Ovary (tissue), 9 donors: ENCODE measurements around the gene GPATCH1. TPM values are rescaled to one million over a fixed set of nuclear protein-coding genes. Genes with fewer than 3 reads are reported as not detected.
"Not testable (repeated sequence)": the region's sequence is repeated elsewhere in the genome, so short reads cannot be mapped to it uniquely, and the experiment has no call there.

Experiments used
- DNase-seq, 5 donors: peaks; one replicate each; pipeline ENCODE4 v3.0.0-alpha.2; 2019 to 2020
- H3K27ac ChIP-seq, 2 donors: fragments of 200-600 bp; one replicate each; pipeline versions ENCODE4 v1.5.1 to v1.8.0; 2019 to 2022
- H3K27me3 ChIP-seq: fragments of 200-600 bp; one replicate; pipeline ENCODE4 v1.8.0; 2022
- H3K36me3 ChIP-seq: fragments of 200-600 bp; sonication (generic); one replicate; pipeline ENCODE4 v1.5.1; 2019
- H3K4me1 ChIP-seq: one replicate; pipeline ENCODE4 v1.8.1; 2013; ENCODE audit warnings: mild to moderate bottlenecking, moderate library complexity; ENCODE audit not compliant: insufficient read depth
- H3K4me3 ChIP-seq: fragments of 200-600 bp; sonication (generic); one replicate; pipeline ENCODE4 v1.5.1; 2017
- H3K9me3 ChIP-seq, 2 donors: fragments of 200-600 bp in 1 of 2; sonication (generic) in 1 of 2; one replicate each; pipeline versions ENCODE4 v1.5.1 to v1.8.1; 2013 to 2019; ENCODE audit warnings: mild to moderate bottlenecking in 1 of 2, moderate library complexity in 1 of 2
- CTCF ChIP-seq, 3 donors: fragments of 450-650 bp in 2 of 3; fragments of 200-600 bp in 1 of 3; IDR thresholded peaks; one replicate each; pipeline versions ENCODE4 v1.5.1 to v1.8.0; 2016 to 2022; ENCODE audit warnings: antibody characterized with exemption in 3 of 3, mild to moderate bottlenecking in 1 of 3
- EP300 ChIP-seq: sonication (generic); formaldehyde crosslinking; IDR thresholded peaks from one replicate; pipeline ENCODE4 v1.6.1; 2017; ENCODE audit warnings: antibody characterized with exemption
- POLR2A ChIP-seq: fragments of 450-650 bp; IDR thresholded peaks from one replicate; pipeline ENCODE4 v1.6.1; 2017; ENCODE audit warnings: antibody characterized with exemption, mild to moderate bottlenecking, moderate library complexity
- WGBS, 3 donors: extraction: QIAGEN DNeasy Blood & Tissue Kit in 1 of 3; methylation state at CpG; one replicate each; pipeline versions ENCODE4 v1.1.5 to v1.1.7; 2013 to 2017; 5-methylcytosine and 5-hydroxymethylcytosine counted together
- intact Hi-C, 4 donors: fragments of 100-400 bp; cut with DNase I; formaldehyde crosslinking; loops; one replicate each; pipeline versions ENCODE4 v1.11.0 to v1.15.1; 2022 to 2023
- polyA plus RNA-seq, 2 donors: library from polyadenylated mRNA; stranded (reverse); fragments of 200-250 nt in 1 of 2; fragments of 350-450 nt in 1 of 2; fragmentation: Illumina TruSeq in 1 of 2; extraction: RNeasy Lipid Tissue Mini Kit (QIAGEN cat#74804) in 1 of 2; gene quantifications; one replicate each; pipeline ENCODE4 v1.2.3, GENCODE V29; 2013 to 2014
- total RNA-seq, 7 donors: library from RNA; depleted of rRNA in 2 of 7; stranded (reverse); fragments of >200 nt in 2 of 7; fragmentation: NEBNext Ultra II Directional in 3 of 7; extraction: Animal tissue kit (Norgen Biotek cat#: 25700) in 3 of 7; gene quantifications; one replicate each; pipeline versions ENCODE4 v1.1.0 to v1.2.4, GENCODE V29; 2016 to 2023
- donor health status: DM: no; HTN: no; CAD: no; lungs with moderate emphysema.
- donor health status: DM: no; HTN: no; CAD: no.
- donor health status: Bipolar disorder and iron deficiency.
- donor health status: DM: yes; HTN: yes; CAD: no.
- donor health status: DM: no; HTN: no; CAD: no.
- donor health status: DM: yes; HTN: yes; CAD: no.

The GPATCH1 gene
- total and polyA plus RNA-seq, 9 donors, result 4.4 to 11.5 (median 10.5) TPM

- WGBS, 3 donors, result 60 to 83% (median 77%) methylated on average over 3 to 4 of the region's 4 CpGs
- TF ChIP-seq EP300, result no peak
- TF ChIP-seq POLR2A, result no peak
- no peak for TF ChIP-seq CTCF (IDR thresholded peaks at IDR 0.05)
- H3K4me1 ChIP-seq, result no peaks in the 10 kb centered on the region
- H3K36me3 ChIP-seq, result no peaks in the 10 kb centered on the region
- no peak for DNase-seq
- intact Hi-C loops, result no loop called here
- H3K4me3 ChIP-seq, result no peak overlapping the region
- H3K27me3 ChIP-seq, result no peaks in the 10 kb centered on the region
- no peak overlapping the region for H3K27ac ChIP-seq
- H3K9me3 ChIP-seq, result no peaks in the 10 kb centered on the region
These were observed 80.2 kb downstream of the GPATCH1 start for GRCh38 chr19:33161201-33161600.

GRCh38 chr19:33163481-33163880 lies 82.5 kb downstream of the GPATCH1 start:
- TF ChIP-seq CTCF (IDR thresholded peaks at IDR 0.05) (no peak), POLR2A (no peak), EP300 (no peak)
- no peak overlapping the region for H3K27ac ChIP-seq
- intact Hi-C loops, result no loop called here
- no peaks in the 10 kb centered on the region for H3K27me3 ChIP-seq
- no peak for DNase-seq
- H3K4me3 ChIP-seq, result no peak overlapping the region
- H3K9me3 ChIP-seq, result no peaks in the 10 kb centered on the region
- WGBS, 3 donors, result 82 to 90% (median 88%) methylated on average over 6 of the region's 6 CpGs
- no peaks in the 10 kb centered on the region for H3K4me1 ChIP-seq
- H3K36me3 ChIP-seq, result no peaks in the 10 kb centered on the region

- intact Hi-C loops, H3K4me1 ChIP-seq, H3K36me3 ChIP-seq, H3K27me3 ChIP-seq, H3K27ac ChIP-seq, H3K4me3 ChIP-seq, DNase-seq, H3K9me3 ChIP-seq: not testable (repeated sequence)
- 54 to 60% (median 55%) methylated on average over 6 of the region's 6 CpGs for WGBS, 3 donors
These were observed 85.1 kb downstream of the GPATCH1 start for GRCh38 chr19:33166037-33166436.

GRCh38 chr19:33167438-33167837 lies 86.5 kb downstream of the GPATCH1 start:
- DNase-seq, result no peak
- no peak overlapping the region for H3K27ac ChIP-seq
- no peaks in the 10 kb centered on the region for H3K9me3 ChIP-seq
- H3K27me3 ChIP-seq, result no peaks in the 10 kb centered on the region
- no peak for TF ChIP-seq CTCF (IDR thresholded peaks at IDR 0.05)
- no peak for TF ChIP-seq EP300
- no peak for TF ChIP-seq POLR2A
- no peak overlapping the region for H3K4me3 ChIP-seq
- 97 to 100% (median 98%) methylated on average over 1 of the region's 1 CpG for WGBS, 3 donors
- no peaks in the 10 kb centered on the region for H3K4me1 ChIP-seq
- no peaks in the 10 kb centered on the region for H3K36me3 ChIP-seq
- intact Hi-C loops, result no loop called here

GRCh38 chr19:33168528-33168927 lies 87.5 kb downstream of the GPATCH1 start:
- Histone ChIP-seq H3K4me3 (no peak overlapping the region), H3K27ac (no peak overlapping the region), H3K9me3 (no peaks in the 10 kb centered on the region), H3K27me3 (no peaks in the 10 kb centered on the region), H3K36me3 (no peaks in the 10 kb centered on the region), H3K4me1 (no peaks in the 10 kb centered on the region)
- intact Hi-C loops, result no loop called here
- 79 to 89% (median 87%) methylated on average over 1 of the region's 1 CpG for WGBS, 3 donors
- TF ChIP-seq EP300, result no peak
- TF ChIP-seq POLR2A, result no peak
- no peak for TF ChIP-seq CTCF (IDR thresholded peaks at IDR 0.05)
- no peak for DNase-seq
